MM.1S (cell line): Measurements from ENCODE around the gene SYNJ2BP.

ENCODE experiments used
- DNase-seq: peaks from one replicate; pipeline ENCODE4 v3.0.0-alpha.2; 2015
- H2AFZ ChIP-seq: fragments of 300-600 bp; sonication (generic); 2 replicates; pipeline ENCODE4 v1.6.0; 2016; ENCODE audit warnings: antibody characterized with exemption, low read length
- H3F3A ChIP-seq: fragments of 300-600 bp; sonication (generic); 2 replicates; pipeline ENCODE4 v1.6.1; 2016; ENCODE audit warnings: mild to moderate bottlenecking, antibody characterized with exemption, low read length, moderate library complexity, mixed read lengths; ENCODE audit not compliant: insufficient read depth
- H3K27ac ChIP-seq: fragments of 300-600 bp; sonication (generic); 2 replicates; pipeline ENCODE4 v1.5.1; 2016; ENCODE audit warnings: mild to moderate bottlenecking, low read length
- H3K27me3 ChIP-seq: fragments of 300-600 bp; sonication (generic); replicated peaks from 2 replicates; pipeline ENCODE4 v1.6.0; 2016; ENCODE audit warnings: low read length; ENCODE audit not compliant: insufficient read depth
- H3K36me3 ChIP-seq: fragments of 300-600 bp; sonication (generic); replicated peaks from 2 replicates; pipeline ENCODE4 v1.6.1; 2016; ENCODE audit warnings: mild to moderate bottlenecking, low read length, mixed read lengths; ENCODE audit not compliant: insufficient read depth
- H3K4me1 ChIP-seq: fragments of 300-600 bp; sonication (generic); 2 replicates; pipeline ENCODE4 v1.6.1; 2016; ENCODE audit warnings: low read length, mixed read lengths
- H3K4me2 ChIP-seq: fragments of 300-600 bp; sonication (generic); 2 replicates; pipeline ENCODE4 v1.6.0; 2016; ENCODE audit warnings: low read depth, low read length
- H3K4me3 ChIP-seq: fragments of 300-600 bp; sonication (generic); 2 replicates; pipeline ENCODE4 v1.5.1; 2016; ENCODE audit warnings: low read length, mixed read lengths
- H3K79me2 ChIP-seq: fragments of 300-600 bp; sonication (generic); 2 replicates; pipeline ENCODE4 v1.6.1; 2016; ENCODE audit warnings: mixed run types, low read length, mixed read lengths
- H3K9ac ChIP-seq: fragments of 300-600 bp; sonication (generic); 2 replicates; pipeline ENCODE4 v1.6.1; 2016; ENCODE audit warnings: low read length, mixed read lengths
- H3K9me2 ChIP-seq: fragments of 300-600 bp; sonication (generic); replicated peaks from 2 replicates; pipeline ENCODE4 v1.6.1; 2016; ENCODE audit warnings: mild to moderate bottlenecking, low read length, mixed read lengths; ENCODE audit not compliant: insufficient read depth
- H3K9me3 ChIP-seq: fragments of 300-600 bp; sonication (generic); replicated peaks from 2 replicates; pipeline ENCODE4 v1.6.1; 2016; ENCODE audit warnings: mild to moderate bottlenecking, low read length, mixed read lengths; ENCODE audit not compliant: insufficient read depth
- H4K20me1 ChIP-seq: fragments of 300-600 bp; sonication (generic); 2 replicates; pipeline ENCODE4 v1.6.1; 2016; ENCODE audit warnings: mild to moderate bottlenecking, low read length, moderate library complexity, mixed read lengths; ENCODE audit not compliant: insufficient read depth
- EZH2 ChIP-seq: fragments of 300-600 bp; sonication (generic); optimal IDR thresholded peaks from 2 replicates; pipeline ENCODE3; 2017; ENCODE audit warnings: low read depth, mild to moderate bottlenecking, antibody characterized with exemption, low read length, mixed read lengths
- EZH2phosphoT487 ChIP-seq: fragments of 300-600 bp; sonication (generic); IDR thresholded peaks from 2 replicates; pipeline ENCODE4 v1.6.1; 2018; ENCODE audit warnings: antibody characterized with exemption, low read length
- TF ChIP-seq, protein P1 (sequence below): fragments of 300-600 bp; sonication (generic); IDR thresholded peaks from 2 replicates; pipeline ENCODE4 v1.5.1; 2016; ENCODE audit warnings: antibody characterized with exemption, low read length, mixed read lengths

SYNJ2BP gene

GRCh38 chr14:70401643-70402042 lies 15.2 kb downstream of the SYNJ2BP start:
- Histone ChIP-seq H3K4me3 (no peak overlapping the region), H2AFZ (no peak overlapping the region), H3K9me3 (no peaks in the 10 kb centered on the region), H3K27me3 (no peaks in the 10 kb centered on the region), H3K79me2 (no peaks in the 10 kb centered on the region), H4K20me1 (no peaks in the 10 kb centered on the region), H3K4me1 (no peaks in the 10 kb centered on the region), H3K27ac (no peak overlapping the region), H3K9me2 (no peaks in the 10 kb centered on the region), H3K4me2 (no peak overlapping the region), H3K9ac (no peak overlapping the region), H3F3A (no peaks in the 10 kb centered on the region), H3K36me3 (no peaks in the 10 kb centered on the region)
- no peak for DNase-seq
- TF ChIP-seq, protein P1, sequence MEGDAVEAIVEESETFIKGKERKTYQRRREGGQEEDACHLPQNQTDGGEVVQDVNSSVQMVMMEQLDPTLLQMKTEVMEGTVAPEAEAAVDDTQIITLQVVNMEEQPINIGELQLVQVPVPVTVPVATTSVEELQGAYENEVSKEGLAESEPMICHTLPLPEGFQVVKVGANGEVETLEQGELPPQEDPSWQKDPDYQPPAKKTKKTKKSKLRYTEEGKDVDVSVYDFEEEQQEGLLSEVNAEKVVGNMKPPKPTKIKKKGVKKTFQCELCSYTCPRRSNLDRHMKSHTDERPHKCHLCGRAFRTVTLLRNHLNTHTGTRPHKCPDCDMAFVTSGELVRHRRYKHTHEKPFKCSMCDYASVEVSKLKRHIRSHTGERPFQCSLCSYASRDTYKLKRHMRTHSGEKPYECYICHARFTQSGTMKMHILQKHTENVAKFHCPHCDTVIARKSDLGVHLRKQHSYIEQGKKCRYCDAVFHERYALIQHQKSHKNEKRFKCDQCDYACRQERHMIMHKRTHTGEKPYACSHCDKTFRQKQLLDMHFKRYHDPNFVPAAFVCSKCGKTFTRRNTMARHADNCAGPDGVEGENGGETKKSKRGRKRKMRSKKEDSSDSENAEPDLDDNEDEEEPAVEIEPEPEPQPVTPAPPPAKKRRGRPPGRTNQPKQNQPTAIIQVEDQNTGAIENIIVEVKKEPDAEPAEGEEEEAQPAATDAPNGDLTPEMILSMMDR, result no peak
- no peak for TF ChIP-seq EZH2
- no peak for TF ChIP-seq EZH2phosphoT487

GRCh38 chr14:70398706-70399431 lies 18.0 kb downstream of the SYNJ2BP start:
- H3K27me3 ChIP-seq, result no peaks in the 10 kb centered on the region
- H3K27ac ChIP-seq, result no peak overlapping the region
- no peaks in the 10 kb centered on the region for H4K20me1 ChIP-seq
- H2AFZ ChIP-seq, result no peak overlapping the region
- no peak for DNase-seq
- H3K36me3 ChIP-seq, result no peaks in the 10 kb centered on the region
- no peak overlapping the region for H3K4me3 ChIP-seq
- H3F3A ChIP-seq, result no peaks in the 10 kb centered on the region
- no peak overlapping the region for H3K4me2 ChIP-seq
- no peaks in the 10 kb centered on the region for H3K79me2 ChIP-seq
- H3K4me1 ChIP-seq, result no peaks in the 10 kb centered on the region
- TF ChIP-seq EZH2phosphoT487, result no peak
- TF ChIP-seq, protein P1, result no peak
- TF ChIP-seq EZH2, result no peak
- H3K9me3 ChIP-seq, result no peaks in the 10 kb centered on the region
- H3K9me2 ChIP-seq, result no peaks in the 10 kb centered on the region
- no peak overlapping the region for H3K9ac ChIP-seq

DNA sequence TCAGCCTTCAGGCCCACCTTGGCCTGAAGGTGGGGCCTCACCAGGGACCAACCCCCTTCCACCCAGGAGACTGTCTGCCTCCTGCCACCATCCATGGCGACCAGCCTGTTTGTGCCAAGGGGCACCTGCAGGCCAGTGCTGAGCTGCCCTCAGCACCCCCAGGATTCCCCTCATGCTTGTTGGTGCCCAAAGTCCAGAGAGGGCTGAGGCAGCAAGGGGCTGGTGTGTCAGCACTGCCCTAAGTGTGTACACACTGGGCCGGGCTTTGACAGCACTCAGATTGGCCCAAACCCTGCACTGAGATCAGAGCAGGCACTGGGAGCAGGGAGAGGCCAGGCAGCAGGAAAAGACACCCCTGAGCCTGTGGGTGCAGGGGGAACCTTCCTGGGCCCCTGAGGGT lies 18.6 kb downstream of the SYNJ2BP start:
- no peaks in the 10 kb centered on the region for H3F3A ChIP-seq
- H3K4me1 ChIP-seq, result no peaks in the 10 kb centered on the region
- no peak overlapping the region for H2AFZ ChIP-seq
- H3K9me2 ChIP-seq, result no peaks in the 10 kb centered on the region
- no peak overlapping the region for H3K27ac ChIP-seq
- no peak overlapping the region for H3K9ac ChIP-seq
- H3K4me3 ChIP-seq, result no peak overlapping the region
- no peaks in the 10 kb centered on the region for H3K9me3 ChIP-seq
- H3K79me2 ChIP-seq, result no peaks in the 10 kb centered on the region
- no peaks in the 10 kb centered on the region for H3K36me3 ChIP-seq
- H3K27me3 ChIP-seq, result no peaks in the 10 kb centered on the region
- DNase-seq, result no peak
- TF ChIP-seq EZH2phosphoT487 (no peak), EZH2 (no peak)
- TF ChIP-seq, protein P1, result no peak
- no peaks in the 10 kb centered on the region for H4K20me1 ChIP-seq
- no peak overlapping the region for H3K4me2 ChIP-seq
